ENCODE data around the gene TBCK.
"Not testable (repeated sequence)": the region's sequence is repeated elsewhere in the genome, so short reads cannot be mapped to it uniquely, and the experiment has no call there.

The TBCK gene

DNA sequence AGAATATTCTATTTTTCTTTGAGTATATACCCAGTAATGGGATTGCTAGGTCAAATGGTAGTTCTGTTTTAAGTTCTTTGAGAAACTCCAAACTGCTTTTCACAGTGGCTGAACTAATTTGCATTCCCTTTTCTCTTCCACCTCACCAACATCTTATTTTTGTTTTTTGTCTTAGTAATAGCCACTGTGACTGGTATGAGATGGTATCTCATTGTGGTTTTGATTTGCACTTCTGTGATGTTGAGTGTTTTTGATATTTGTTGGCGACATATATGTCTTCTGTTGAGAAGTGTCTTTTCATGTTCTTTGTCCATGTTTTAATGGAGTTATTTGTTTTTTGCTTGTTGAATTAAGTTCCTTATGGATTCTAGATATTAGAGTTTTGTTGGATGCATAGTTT, 24.8 kb upstream of the TBCK start:
- Histone ChIP-seq H3K36me3 (ENCODE audit: control insufficient read depth, low read depth, low read length) (peaks cover 8% of the 10 kb centered on the region), H3K9me3 (ENCODE audit: control insufficient read depth, low read depth, low read length) (no peaks in the 10 kb centered on the region), H3K4me3 (ENCODE audit: low read length) (no peak overlapping the region), H3K4me1 (ENCODE audit: control insufficient read depth, low read depth, low read length) (no peaks in the 10 kb centered on the region), H3K27me3 (ENCODE audit: control insufficient read depth, insufficient read depth, low read length) (no peaks in the 10 kb centered on the region), H3K27ac (ENCODE audit: low read length) (no peak overlapping the region), H3K9ac (ENCODE audit: low read length) (no peak overlapping the region)

DNA sequence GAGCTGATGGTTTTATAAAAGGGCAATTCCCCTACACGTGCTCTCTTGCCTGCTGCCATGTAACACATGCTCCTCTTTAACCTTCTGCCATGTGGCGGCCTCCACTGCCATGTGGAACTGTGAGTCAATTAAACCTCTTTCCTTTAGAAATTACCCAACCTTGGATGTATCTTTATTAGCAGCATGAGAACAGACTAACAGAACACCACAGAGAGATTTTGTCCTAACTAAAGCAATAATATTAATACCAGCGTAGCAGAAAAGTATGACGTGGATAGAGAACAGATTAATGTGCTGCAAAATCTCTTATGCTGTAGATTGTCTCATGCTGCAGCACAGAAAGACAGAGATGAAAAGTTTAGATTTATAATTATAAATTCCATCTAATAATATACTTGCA, 23.4 kb upstream of the TBCK start:
- Histone ChIP-seq H3K4me1 (ENCODE audit: control insufficient read depth, low read depth, low read length) (no peaks in the 10 kb centered on the region), H3K36me3 (ENCODE audit: control insufficient read depth, low read depth, low read length) (peaks cover 8% of the 10 kb centered on the region), H3K9ac (ENCODE audit: low read length) (no peak overlapping the region), H3K9me3 (ENCODE audit: control insufficient read depth, low read depth, low read length) (no peaks in the 10 kb centered on the region), H3K27me3 (ENCODE audit: control insufficient read depth, insufficient read depth, low read length) (no peaks in the 10 kb centered on the region), H3K27ac (ENCODE audit: low read length) (no peak overlapping the region), H3K4me3 (ENCODE audit: low read length) (no peak overlapping the region)

DNA sequence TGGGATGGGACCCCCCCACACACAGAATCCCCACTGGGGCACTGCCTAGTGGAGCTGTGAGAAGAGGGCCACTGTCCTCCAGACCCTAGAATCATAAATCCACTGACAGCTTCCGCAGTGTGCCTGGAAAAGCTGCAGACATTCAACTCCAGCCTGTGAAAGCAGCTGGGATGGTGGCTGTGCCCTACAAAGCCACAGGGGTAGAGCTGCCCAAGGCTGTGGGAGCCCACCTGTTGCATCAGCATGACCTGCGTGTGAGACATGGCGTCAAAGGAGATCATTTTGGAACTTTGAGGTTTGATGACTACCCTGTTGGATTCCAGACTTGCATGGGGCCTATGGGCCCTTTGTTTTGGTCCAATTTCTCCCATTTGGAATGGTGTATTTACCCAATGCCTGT, 22.7 kb upstream of the TBCK start:
- Histone ChIP-seq H3K27ac (ENCODE audit: low read length) (no peak overlapping the region), H3K36me3 (ENCODE audit: control insufficient read depth, low read depth, low read length) (peaks cover 8% of the 10 kb centered on the region), H3K4me3 (ENCODE audit: low read length) (no peak overlapping the region), H3K27me3 (ENCODE audit: control insufficient read depth, insufficient read depth, low read length) (no peaks in the 10 kb centered on the region), H3K9ac (ENCODE audit: low read length) (no peak overlapping the region), H3K4me1 (ENCODE audit: control insufficient read depth, low read depth, low read length) (no peaks in the 10 kb centered on the region), H3K9me3 (ENCODE audit: control insufficient read depth, low read depth, low read length) (no peaks in the 10 kb centered on the region)

DNA sequence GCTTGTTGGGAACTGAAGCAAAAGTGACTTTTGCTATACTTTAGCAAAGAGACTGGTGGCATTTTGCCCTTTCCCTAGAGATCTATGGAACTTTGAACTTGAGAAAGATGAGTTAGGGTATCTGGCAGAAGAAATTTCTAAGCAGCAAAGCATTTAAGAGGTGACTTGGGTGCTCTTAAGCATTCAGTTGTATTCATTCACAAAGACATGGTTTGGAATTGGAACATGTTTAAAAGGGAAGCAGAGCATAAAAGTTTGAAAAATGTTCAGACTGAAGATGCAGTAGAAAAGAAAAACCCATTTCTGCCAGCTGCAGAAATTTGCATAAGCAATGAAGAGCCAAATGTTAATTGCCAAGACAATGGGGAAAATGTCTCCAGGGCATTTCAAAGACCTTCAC, 21.9 kb upstream of the TBCK start:
- Histone ChIP-seq H3K9me3 (ENCODE audit: control insufficient read depth, low read depth, low read length) (no peaks in the 10 kb centered on the region), H3K36me3 (ENCODE audit: control insufficient read depth, low read depth, low read length) (peaks cover 8% of the 10 kb centered on the region), H3K4me1 (ENCODE audit: control insufficient read depth, low read depth, low read length) (no peaks in the 10 kb centered on the region), H3K4me3 (ENCODE audit: low read length) (no peak overlapping the region), H3K27me3 (ENCODE audit: control insufficient read depth, insufficient read depth, low read length) (no peaks in the 10 kb centered on the region), H3K9ac (ENCODE audit: low read length) (no peak overlapping the region), H3K27ac (ENCODE audit: low read length) (no peak overlapping the region)

DNA sequence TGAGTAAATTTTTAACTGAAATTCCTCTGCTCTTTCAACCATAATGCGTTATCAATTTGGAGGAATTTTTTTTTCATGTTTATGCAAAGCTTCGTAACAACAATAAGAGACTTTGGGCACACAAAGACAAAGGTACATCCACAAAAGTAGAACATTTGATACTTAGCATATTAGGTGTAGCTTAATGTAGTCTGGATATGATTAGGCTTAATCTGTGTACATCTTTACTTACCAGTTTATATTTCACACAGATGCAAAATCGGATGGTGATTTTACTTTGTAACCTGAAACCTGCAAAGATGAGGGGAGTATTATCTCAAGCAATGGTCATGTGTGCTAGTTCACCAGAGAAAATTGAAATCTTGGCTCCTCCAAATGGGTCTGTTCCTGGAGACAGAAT, 20.6 kb upstream of the TBCK start:
- no peaks in the 10 kb centered on the region for H3K4me1 ChIP-seq (ENCODE audit: control insufficient read depth, low read depth, low read length)
- no peak overlapping the region for H3K9ac ChIP-seq (ENCODE audit: low read length)
- H3K27ac ChIP-seq (ENCODE audit: low read length), result no peak overlapping the region
- peaks cover 13% of the 10 kb centered on the region for H3K36me3 ChIP-seq (ENCODE audit: control insufficient read depth, low read depth, low read length)
- no peak overlapping the region for H3K4me3 ChIP-seq (ENCODE audit: low read length)
- H3K27me3 ChIP-seq (ENCODE audit: control insufficient read depth, insufficient read depth, low read length), result no peaks in the 10 kb centered on the region
- H3K9me3 ChIP-seq (ENCODE audit: control insufficient read depth, low read depth, low read length), result no peaks in the 10 kb centered on the region

DNA sequence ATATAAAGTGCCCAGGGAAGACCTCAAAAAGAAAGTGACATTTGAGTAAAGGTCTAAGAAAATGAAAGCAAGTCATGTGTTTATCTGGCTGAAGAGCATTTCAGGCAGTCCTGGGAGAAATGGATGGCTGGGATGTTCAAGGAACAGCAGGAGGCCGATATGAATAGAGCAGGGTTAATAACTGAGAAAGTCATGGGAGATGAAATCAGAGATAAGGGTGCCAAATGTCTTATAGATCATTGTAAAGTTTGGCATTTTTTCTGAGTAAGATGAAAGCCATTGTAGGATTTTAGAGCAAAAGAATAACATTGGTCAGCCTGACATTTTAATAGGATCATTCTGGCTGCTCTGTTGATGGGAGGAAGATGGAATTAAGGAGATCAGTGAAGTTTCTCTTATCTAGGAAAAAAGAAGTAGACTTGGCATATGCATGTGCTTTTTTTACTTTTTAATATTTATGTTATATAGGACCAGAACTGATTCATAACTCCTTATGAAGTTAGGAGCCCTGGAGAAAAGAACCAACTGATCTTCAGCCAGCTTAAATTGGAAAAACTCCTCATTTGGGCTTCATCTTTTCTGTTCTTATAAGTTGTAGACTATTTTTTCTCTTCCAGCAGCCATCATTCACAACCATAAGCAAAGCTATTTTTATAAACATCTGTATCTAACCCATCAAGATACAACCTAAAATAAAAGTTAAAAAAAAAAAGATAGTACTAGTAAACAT, 18.9 kb upstream of the TBCK start:
- Histone ChIP-seq H3K27ac (ENCODE audit: low read length) (no peak overlapping the region), H3K4me1 (ENCODE audit: control insufficient read depth, low read depth, low read length) (no peaks in the 10 kb centered on the region), H3K36me3 (ENCODE audit: control insufficient read depth, low read depth, low read length) (peaks cover 25% of the 10 kb centered on the region), H3K27me3 (ENCODE audit: control insufficient read depth, insufficient read depth, low read length) (no peaks in the 10 kb centered on the region), H3K9me3 (ENCODE audit: control insufficient read depth, low read depth, low read length) (no peaks in the 10 kb centered on the region), H3K9ac (ENCODE audit: low read length) (no peak overlapping the region), H3K4me3 (ENCODE audit: low read length) (no peak overlapping the region)

DNA sequence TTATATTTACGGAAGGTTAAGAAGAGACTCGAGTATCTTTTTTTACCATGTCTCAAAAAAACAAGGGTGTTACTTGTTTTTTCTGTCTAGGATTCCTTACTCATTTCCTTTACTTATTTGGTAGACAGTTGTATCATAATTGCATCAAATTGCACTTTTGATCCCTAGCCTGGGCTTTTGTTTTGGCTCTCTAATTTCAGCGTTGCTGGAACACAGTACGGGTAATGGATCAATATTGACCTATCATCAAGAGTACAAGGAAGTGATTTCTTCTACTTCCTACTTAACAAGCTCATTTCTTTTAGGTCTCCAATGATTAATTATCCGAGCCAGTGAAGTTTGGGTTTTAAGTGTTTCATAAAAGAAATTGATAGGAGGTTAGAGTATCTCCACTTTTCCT, 17.2 kb upstream of the TBCK start:
- Histone ChIP-seq H3K27me3 (ENCODE audit: control insufficient read depth, insufficient read depth, low read length) (no peaks in the 10 kb centered on the region), H3K27ac (ENCODE audit: low read length) (no peak overlapping the region), H3K36me3 (ENCODE audit: control insufficient read depth, low read depth, low read length) (peaks cover 29% of the 10 kb centered on the region), H3K4me3 (ENCODE audit: low read length) (no peak overlapping the region), H3K9ac (ENCODE audit: low read length) (no peak overlapping the region), H3K9me3 (ENCODE audit: control insufficient read depth, low read depth, low read length) (no peaks in the 10 kb centered on the region), H3K4me1 (ENCODE audit: control insufficient read depth, low read depth, low read length) (no peaks in the 10 kb centered on the region)

DNA sequence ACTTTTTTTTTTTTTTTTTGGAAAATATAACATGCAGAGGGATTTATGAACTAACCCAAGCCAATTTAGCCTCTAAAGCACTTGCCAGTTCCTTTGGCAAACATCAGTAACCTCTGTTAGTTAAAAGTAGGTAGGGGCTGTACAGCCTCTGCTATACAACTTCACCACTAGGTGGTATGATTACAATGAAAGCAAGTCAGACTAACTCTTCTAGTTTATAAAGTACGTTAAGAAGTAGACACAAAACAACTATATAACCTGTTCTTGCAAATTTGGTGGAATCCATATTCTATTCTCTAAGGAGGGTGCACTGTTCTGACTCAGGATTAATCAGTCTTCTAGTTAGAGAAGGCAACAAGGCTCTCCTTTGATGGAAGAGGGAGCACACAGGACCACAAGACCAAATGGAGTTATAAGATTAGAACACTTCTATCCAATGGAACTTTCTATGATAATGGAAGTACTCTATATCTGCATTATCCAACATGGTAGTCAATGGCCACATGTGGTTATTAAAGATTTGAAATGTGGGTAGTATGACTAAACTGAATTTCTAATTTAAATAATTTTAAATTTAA, 13.1 kb upstream of the TBCK start:
- Histone ChIP-seq H3K36me3 (ENCODE audit: control insufficient read depth, low read depth, low read length) (peaks cover 35% of the 10 kb centered on the region), H3K4me3 (ENCODE audit: low read length) (no peak overlapping the region), H3K9ac (ENCODE audit: low read length) (no peak overlapping the region), H3K4me1 (ENCODE audit: control insufficient read depth, low read depth, low read length) (no peaks in the 10 kb centered on the region), H3K27ac (ENCODE audit: low read length) (no peak overlapping the region), H3K9me3 (ENCODE audit: control insufficient read depth, low read depth, low read length) (no peaks in the 10 kb centered on the region), H3K27me3 (ENCODE audit: control insufficient read depth, insufficient read depth, low read length) (no peaks in the 10 kb centered on the region)

DNA sequence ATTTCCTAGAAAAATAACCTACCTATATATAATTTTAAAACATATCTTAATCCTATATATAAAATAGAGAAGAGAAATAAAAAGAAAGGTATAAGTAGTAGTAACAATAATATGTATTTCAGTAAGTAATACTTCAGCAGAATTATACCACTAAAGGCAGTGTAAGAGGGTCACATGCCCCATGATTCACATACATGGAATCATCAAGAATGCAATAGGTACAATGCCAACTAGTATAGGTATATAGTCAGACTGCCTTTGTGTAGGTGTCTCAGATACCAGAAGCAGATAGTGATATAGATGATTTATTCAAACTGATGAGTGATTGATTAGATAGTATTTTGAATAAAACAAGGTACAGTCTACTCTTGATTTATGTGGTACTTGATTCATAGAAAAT, 9.8 kb upstream of the TBCK start:
- no peak overlapping the region for H3K9ac ChIP-seq (ENCODE audit: low read length)
- H3K36me3 ChIP-seq (ENCODE audit: control insufficient read depth, low read depth, low read length), result peaks cover 24% of the 10 kb centered on the region
- no peaks in the 10 kb centered on the region for H3K9me3 ChIP-seq (ENCODE audit: control insufficient read depth, low read depth, low read length)
- H3K27ac ChIP-seq (ENCODE audit: low read length), result no peak overlapping the region
- H3K4me1 ChIP-seq (ENCODE audit: control insufficient read depth, low read depth, low read length), result no peaks in the 10 kb centered on the region
- H3K4me3 ChIP-seq (ENCODE audit: low read length), result no peak overlapping the region
- no peaks in the 10 kb centered on the region for H3K27me3 ChIP-seq (ENCODE audit: control insufficient read depth, insufficient read depth, low read length)

DNA sequence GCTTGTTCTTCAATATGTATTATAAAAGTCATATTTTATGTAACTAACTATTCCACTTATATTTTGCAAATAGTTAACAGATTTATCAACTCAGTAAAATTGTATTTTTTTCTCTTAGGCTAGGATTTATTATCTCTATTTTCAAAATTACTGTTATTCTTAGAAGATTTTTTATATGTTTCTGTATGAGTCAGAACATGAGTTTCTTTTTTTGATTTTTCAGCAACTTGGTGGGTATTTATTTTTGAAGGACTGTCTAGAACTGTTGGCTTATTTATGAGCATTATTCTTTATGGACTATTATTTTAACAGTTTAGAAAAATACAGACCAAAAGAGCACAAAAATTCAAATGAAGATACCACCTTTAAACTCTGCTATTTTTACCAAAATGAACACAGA, 7.1 kb upstream of the TBCK start:
- Histone ChIP-seq H3K27me3 (ENCODE audit: control insufficient read depth, insufficient read depth, low read length) (no peaks in the 10 kb centered on the region), H3K9ac (ENCODE audit: low read length) (no peak overlapping the region), H3K4me3 (ENCODE audit: low read length) (no peak overlapping the region), H3K4me1 (ENCODE audit: control insufficient read depth, low read depth, low read length) (no peaks in the 10 kb centered on the region), H3K9me3 (ENCODE audit: control insufficient read depth, low read depth, low read length) (no peaks in the 10 kb centered on the region), H3K27ac (ENCODE audit: low read length) (no peak overlapping the region), H3K36me3 (ENCODE audit: control insufficient read depth, low read depth, low read length) (peaks cover 14% of the 10 kb centered on the region)

DNA sequence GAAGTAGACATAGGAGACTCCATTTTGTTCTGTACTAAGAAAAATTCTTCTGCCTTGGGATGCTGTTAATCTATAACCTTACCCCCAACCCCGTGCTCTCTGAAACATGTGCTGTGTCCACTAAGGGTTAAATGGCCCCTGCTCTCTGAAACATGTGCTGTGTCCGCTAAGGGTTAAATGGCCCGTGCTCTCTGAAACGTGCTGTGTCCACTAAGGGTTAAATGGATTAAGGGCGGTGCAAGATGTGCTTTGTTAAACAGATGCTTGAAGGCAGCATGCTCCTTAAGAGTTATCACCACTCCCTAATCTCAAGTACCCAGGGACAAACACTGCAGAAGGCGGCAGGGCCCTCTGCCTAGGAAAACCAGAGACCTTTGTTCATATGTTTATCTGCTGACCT, 5.8 kb upstream of the TBCK start:
- not testable (repeated sequence) for H3K9ac ChIP-seq (ENCODE audit: low read length); H3K36me3 ChIP-seq (ENCODE audit: control insufficient read depth, low read depth, low read length); H3K4me1 ChIP-seq (ENCODE audit: control insufficient read depth, low read depth, low read length); H3K27ac ChIP-seq (ENCODE audit: low read length); H3K27me3 ChIP-seq (ENCODE audit: control insufficient read depth, insufficient read depth, low read length); H3K4me3 ChIP-seq (ENCODE audit: low read length); H3K9me3 ChIP-seq (ENCODE audit: control insufficient read depth, low read depth, low read length)

DNA sequence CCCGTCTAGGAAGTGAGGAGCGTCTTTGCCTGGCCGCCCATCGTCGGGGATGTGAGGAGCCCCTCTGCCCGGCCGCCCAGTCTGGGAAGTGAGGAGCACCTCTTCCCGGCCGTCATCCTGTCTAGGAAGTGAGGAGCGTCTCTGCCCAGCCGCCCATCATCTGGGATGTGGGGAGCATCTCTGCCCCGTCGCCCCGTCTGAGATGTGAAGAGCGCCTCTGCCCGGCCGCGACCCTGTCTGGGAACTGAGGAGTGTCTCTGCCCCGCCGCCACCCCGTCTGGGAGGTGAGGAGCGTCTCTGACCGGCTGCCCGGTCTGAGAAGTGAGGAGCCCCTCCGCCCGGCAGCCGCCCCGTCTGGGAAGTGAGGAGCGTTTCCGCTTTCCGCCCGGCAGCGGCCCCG, 5.2 kb upstream of the TBCK start:
- not testable (repeated sequence) for H3K4me3 ChIP-seq (ENCODE audit: low read length); H3K9ac ChIP-seq (ENCODE audit: low read length); H3K36me3 ChIP-seq (ENCODE audit: control insufficient read depth, low read depth, low read length); H3K27ac ChIP-seq (ENCODE audit: low read length); H3K9me3 ChIP-seq (ENCODE audit: control insufficient read depth, low read depth, low read length); H3K4me1 ChIP-seq (ENCODE audit: control insufficient read depth, low read depth, low read length); H3K27me3 ChIP-seq (ENCODE audit: control insufficient read depth, insufficient read depth, low read length)
